NCI-H2081 (cell line): ENCODE data around the gene MCHR2.
A peak's percentile ranks its signal among the peaks of the same experiment; 100 is the strongest.
"Not testable (repeated sequence)": the region's sequence is repeated elsewhere in the genome, so short reads cannot be mapped to it uniquely, and the experiment has no call there.

Experiments
- DNase-seq, 2 experiments: peaks; one replicate each; lab custom pipeline; 2025; lab: John Stamatoyannopoulos, UW

The MCHR2 gene, protein sequence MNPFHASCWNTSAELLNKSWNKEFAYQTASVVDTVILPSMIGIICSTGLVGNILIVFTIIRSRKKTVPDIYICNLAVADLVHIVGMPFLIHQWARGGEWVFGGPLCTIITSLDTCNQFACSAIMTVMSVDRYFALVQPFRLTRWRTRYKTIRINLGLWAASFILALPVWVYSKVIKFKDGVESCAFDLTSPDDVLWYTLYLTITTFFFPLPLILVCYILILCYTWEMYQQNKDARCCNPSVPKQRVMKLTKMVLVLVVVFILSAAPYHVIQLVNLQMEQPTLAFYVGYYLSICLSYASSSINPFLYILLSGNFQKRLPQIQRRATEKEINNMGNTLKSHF

DNA sequence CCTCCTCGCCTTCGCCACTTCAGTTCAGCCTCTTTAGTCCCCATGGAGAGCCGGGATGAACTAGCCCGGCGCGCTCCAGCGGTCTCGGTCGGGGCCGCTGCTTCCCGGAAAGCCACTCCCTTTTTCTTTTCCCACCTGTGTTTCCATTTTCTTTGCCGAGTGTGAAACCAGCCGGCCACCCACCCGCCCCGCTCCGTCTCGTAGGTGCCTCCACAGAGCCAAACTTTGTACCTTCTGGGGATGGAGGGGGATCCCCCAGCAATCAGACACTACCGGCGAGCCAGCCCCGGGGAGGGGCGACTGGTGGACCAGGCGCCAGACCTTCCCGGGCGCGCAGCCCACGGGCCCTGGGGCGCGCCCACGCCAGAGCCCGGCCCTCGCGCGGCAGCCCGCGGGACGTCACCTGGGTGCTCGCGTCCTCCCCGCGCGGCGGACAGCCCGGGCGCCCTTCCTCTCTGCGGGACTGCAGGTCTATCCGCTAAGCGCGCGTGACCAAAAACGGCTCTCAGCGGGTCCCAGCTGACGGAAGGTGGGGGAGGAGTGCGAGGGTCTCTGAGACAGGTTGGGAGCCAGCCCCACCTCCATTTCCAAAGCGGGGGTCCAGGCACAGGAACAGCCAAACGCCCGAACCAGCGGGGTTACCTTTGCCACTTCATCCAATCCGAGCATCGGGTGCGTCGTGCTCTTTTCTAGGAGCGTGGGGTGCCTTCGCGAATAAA lies at the start of gene MCHR2:
MCHR2 (minus strand) TSS at position 691 of the 719 bp plus-strand sequence. CDS start 38,076 bp downstream, outside the sequence.
- DNase-seq, result no peak

DNA sequence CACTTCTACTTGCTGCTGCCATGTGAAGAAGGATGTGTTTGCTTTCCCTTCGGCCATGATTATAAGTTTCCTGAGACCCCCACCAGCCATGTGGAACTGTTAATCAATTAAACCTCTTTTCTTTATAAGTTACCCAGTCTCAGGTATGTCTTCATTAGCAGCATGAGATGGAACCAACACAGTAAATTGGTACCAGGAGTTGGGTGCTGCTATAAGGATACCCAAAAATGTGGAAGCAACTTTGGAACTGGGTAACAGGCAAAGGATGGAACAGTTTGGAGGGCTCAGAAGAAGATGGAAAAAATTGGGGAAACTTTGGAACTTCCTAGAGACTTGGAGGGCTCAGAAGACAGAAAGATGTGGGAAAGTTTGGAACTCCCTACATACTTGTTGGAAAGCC lies 44.5 kb upstream of the MCHR2 start:
- DNase-seq, result not testable (repeated sequence)

DNA sequence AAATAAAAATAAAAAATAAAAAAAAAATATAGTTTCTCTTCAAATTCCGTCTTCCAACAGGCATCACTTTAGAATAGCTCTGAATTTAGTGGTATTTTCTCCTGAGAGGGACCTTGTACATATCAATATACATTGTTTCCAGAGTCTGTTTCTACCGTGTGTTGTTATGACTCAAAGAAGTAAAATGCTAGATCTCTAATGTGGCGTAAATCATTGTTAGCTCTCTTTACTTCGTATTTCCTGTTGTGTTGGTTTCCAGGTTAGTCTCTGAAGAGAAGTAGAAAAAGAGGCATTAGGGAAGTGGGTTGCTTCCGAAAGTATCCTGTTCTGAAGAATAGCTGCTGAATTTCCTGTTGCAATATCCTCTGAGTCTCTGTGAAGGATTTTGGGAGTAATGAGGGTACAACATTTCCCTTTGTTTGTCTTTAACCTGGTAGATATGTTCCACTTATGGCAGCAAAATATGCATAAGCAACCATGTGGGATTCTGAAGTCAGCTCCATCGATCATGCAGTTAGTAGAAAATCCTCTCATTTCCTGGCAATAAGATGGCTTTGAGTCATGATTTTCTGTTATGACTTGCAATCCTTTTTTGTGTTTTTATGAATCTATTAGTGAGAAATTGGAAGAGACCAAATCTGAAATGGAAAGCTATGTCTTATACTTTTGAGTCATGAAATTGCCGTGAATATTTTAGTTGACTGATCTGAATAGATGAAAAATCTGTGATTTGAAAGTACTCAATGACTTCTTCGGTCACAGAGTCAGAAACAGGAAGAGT lies 42.0 kb upstream of the MCHR2 start:
- DNase-seq, result no peak

DNA sequence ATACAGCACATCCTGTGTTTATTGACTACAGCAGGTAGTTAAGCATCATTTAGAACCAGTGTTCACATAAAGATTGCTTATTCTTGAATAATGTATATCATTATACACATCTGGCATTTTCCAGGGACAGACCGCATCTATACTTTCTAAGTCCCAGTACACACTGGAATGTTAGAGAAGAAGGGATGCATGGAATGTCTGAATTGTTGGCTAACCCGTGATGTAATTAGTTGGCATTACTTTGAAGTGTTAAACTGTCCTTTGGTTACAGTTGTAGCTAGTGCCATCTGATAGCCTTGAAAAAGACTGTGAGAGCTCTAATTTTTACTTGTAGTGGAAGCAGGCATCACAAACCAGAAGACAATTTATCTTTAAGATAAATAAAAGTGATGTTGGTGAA lies 29.8 kb upstream of the MCHR2 start:
- DNase-seq, result no peak

DNA sequence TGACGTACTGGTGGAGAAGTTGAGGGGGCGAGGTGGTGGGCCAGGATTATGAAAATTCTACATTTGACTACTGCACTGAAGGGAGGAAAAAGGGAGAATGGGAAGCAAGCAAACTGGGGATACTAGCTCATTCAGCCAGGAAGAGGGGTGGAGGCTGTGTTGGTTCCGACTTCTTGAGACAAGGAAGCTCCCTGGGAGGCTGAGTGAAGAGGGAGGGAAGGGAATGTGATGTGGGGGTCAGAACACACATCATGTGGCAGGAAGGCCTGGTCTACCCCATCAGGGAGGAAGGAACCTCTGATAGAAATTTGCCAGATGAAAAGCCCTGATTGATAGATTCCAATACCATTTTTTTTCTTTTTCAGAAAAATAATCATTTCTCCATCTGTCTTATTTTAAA lies 28.8 kb upstream of the MCHR2 start:
- DNase-seq, result no peak

DNA sequence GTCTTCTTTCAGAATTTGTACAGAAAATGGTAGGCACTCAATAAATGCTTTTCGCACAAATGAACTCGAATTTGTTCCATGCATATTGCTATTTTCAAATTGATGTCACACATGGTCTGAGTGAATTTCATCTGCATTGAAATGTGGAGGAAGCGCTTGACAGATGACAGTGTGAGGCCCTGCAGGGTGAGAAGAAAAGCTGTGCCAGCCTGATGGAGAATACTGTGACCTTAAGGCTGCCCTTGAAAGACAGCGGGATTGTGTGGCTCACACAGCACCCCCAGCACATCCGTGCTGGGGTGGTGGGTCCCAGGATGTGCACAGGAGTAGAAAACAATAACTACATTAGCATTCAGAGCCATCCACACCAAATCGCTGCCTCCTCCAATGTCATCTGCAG lies 14.8 kb upstream of the MCHR2 start:
- DNase-seq, result no peak

DNA sequence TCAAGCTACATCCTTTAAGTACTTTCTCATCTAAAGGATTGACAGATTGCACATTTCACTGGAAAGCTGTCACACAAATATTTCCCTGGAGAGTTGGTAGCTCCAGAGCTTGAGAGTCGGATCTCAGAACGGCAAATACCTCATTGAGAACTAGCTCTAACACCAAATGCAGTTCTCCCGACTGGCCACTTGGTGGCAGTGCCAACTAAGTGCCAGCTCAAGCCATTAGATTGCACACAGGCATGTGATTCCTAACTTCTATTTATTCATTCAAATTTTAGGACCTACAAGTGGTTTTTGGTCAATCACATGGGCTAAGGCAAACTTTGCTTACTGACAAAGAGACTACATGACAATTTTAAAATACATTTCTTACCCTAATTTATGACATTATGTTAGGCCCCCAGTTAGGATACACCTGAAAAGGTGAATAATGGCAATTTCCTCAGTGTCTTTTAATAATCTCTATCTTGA lies 7.9 kb upstream of the MCHR2 start:
- DNase-seq, result peak; percentile 13 to 60

DNA sequence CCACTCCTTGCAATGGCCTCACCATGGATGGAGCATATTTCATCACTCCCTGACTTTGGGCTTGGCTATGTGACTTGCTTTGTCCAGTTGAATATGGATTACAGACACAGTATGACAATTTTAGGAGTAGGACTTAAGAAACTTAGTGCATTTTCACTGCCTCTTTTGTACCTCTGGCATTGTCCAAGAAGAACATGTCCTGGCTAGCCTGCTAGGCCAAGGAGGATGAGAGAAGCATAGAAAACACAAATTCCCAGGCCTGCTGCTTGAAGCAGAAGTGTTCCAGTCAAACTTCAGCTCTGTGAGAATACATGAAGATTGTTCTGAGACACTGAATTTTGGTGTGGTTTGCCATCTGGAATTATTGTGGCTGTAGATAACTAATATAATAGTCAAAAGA lies 3.1 kb upstream of the MCHR2 start:
- DNase-seq, result no peak

DNA sequence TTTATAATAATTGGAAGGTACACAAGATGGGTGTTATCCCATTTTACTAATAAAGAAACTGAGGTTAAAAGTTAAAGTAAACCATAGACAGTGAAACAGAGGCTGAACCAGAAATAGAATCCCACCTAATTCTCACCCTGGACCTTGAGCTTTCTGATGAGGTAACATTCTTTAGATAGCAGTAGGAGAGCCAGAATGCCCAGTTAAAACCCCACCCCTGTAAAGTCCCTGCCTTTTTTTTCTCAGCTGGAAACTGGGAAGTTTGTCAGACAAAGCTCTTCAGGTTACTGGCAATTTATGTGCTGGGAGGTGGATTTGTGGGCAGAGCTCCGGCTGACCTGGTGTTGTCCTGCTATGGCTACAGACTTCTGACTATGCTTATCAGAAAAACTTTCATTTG lies 1.9 kb upstream of the MCHR2 start:
- no peak for DNase-seq

DNA sequence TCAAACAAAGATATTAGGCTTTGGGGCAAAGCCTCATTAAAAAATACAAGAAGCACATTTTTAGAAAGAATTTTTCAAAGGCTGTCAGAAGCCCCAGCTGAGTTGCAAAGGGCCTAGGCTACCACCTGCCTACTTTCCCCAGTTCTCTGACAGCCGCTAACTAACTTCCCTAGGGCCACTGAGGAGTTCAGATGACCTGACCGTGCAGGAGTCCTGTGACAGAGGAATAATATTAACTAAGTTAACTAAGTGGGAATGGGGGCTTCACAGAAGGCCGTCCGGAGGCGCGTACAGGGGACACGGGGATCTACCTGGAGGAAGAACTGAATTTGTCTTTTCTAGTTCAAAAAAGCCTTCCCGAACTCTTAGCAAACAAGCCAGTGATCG lies 884 bp downstream of the MCHR2 start:
- DNase-seq, result no peak

DNA sequence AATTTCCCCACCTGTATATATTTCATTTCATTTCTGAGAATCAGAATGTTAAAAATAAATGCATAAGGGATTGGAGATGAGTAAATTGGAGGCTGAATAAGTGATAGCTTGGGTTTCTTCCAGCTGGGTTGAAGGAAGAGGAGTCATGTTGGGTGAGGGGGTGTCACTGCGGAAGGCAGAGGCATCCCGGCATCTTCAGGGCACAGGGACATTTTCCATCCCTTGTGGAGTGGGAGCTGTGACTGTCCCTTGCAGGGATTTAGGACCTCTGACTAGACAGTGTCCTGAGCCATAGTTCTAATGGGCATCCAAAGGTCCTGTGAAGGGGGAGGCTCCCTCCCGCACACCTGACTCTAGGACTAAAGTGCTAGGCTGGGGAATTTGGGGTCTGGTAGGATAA lies 2.1 kb downstream of the MCHR2 start:
- DNase-seq, result no peak

DNA sequence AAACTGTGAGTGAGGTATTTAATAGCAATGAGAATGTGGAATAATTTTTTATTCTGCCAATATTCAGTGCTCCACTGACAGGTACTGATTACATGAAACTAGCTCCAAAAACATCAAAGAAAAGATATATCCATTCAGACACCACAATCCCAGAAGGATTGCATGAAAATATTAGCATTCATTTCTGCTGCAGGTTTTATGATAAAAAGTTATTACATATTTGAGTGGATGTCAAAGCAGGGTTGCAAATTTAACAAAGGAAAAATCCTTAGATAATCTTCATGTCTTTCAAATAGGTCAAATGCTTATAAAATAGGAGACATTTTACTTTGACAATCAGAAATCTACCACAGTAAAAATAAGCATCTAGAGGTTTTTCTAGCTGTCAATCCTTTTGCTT lies 13.3 kb downstream of the MCHR2 start:
- no peak for DNase-seq

DNA sequence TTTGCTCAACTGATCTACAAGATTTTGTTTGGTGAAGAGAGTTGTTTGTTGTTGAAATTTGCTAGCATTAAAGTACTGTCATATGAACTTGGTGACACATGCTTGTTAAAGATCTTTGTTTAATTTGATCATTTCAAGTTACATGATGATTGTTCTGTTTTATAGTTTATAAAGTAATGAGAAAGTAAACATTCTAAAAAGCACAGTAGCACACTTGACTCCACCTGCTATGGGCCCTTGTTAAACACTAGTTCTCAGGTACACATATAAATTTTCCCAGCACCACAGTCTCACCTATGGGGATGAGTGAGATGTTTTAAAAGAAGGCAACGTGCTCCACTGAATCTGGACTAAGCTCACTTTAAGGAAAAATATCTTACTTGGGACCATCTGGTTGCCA lies 14.1 kb downstream of the MCHR2 start:
- DNase-seq, result no peak

DNA sequence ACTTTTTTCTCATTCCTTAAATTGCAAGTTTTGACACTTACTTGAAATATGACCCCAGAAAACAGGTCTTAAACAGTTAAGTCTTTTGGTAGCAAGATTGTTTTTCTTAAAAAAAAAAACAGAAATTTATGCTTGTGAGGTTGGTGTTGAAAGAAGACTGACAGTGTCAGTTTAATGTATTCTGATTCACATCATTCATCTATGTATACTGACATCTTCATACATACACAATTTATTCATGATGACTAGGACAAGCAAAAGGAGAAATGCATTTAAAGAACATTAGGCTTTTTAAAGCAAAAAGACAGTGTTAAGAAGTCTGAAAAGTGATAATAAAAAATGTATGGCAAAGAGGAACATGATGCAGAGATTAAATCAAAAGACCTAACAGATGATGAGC lies 27.0 kb downstream of the MCHR2 start:
- no peak for DNase-seq

DNA sequence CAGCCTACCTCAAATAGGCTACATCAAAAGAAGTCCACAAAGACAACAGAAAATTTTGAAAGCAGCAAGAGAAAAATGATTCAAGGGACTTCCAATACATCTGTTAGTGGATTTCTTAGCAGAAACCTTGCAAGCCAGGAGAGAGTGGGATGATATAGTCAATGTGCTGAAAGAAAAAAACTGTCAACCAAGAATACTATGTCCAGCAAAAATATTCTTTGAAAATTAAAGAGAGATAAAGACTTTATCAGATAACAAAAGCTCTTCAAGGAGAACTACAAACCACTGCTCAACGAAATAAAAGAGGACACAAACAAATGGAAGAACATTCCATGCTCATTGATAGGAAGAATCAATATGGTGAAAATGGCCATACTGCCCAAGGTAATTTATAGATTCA lies 34.0 kb downstream of the MCHR2 start:
- DNase-seq, result no peak

DNA sequence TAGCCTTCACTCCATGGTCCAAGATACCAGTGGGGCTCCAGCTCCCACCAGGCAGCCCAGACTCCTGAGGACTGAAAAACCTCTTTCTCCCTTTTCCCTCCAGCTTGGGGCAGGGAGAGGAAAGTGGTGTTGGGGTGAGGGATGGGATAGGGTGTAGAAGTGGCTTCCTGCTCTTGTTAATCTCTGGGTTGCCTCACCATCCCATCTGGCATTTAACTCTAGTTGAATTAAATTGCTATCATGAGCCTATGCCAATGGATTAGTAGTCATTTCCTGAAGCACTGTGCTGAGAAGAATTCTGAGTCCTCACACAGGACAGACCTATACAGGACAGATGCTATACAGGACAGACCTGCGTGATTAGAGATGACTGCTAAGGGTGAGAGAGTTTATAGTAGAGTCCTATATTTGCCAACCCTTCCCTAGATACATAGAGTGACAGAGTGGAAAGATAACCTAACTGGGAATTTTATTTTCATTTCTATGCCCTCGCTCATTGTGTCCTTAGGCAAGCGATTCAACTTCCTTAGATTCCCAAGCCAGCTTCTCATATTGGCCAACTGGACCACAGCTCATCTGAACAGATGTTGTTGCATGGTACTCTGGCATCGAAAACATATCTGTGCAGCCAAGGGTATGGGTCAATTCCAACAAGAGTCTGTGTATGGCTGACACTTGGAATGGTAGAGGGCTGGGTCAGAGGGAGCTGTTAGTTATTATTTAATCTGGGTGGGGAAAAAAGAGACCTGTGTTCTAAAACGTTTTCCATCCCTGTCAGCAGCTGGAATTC lies 42.8 kb downstream of the MCHR2 start:
- no peak for DNase-seq

DNA sequence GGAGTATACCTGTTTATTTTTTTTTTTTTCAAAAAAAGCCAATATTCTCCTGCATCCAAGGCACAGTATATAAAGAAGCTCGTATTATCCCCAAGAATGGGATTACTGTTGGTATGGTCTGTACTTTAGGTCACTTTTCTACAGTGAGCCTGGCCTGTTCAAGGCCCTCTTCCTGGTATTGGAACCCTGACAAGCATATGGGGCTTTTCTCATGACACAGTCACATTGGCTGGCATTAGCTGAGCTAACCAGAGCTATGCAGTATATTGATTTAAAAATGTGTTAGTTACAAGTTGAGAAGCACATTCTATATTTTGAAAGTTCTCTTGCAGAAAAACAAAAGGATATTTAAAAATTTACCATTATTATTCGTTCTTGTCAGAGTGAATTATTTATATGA lies 48.0 kb downstream of the MCHR2 start:
- DNase-seq, result no peak

DNA sequence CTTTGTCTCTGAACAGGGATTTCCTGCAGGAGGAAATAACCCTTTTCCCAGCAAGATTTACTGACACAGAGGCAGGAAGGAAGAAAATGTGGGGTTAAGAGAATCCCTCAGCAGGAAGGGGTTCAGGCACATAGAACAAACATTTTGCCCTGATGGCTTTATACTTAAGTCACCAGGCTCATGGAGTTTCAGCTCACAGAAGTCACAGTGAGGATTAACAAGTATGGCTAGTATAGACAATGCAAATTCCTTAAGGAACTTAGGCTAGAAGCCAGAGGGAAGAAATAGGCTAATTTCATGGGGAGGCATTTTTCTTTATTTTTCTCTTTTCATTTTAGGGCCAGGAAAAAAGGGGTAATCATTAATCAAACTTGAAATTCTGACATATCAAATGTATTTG lies 50.2 kb downstream of the MCHR2 start:
- DNase-seq, result no peak

DNA sequence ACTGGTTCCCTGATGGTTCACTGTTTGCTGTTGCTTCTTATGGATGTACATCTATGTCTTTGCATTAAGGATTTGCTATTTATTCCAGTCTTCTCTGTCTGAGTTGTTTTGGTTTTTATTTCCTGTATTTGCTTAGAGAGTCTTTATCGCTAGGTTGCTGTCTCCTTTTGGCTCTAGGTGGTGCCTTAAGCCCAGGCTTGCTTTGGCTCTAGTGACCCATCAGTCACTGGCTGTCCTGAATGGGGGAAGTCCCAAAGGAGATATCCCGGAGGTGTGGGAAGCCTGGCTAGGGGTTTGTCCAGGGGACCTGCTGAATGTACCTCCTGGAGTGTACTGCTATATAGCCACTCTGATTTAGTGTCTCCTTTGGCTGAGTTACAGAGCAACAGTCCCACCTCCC lies 53.4 kb downstream of the MCHR2 start:
- DNase-seq, result no peak

DNA sequence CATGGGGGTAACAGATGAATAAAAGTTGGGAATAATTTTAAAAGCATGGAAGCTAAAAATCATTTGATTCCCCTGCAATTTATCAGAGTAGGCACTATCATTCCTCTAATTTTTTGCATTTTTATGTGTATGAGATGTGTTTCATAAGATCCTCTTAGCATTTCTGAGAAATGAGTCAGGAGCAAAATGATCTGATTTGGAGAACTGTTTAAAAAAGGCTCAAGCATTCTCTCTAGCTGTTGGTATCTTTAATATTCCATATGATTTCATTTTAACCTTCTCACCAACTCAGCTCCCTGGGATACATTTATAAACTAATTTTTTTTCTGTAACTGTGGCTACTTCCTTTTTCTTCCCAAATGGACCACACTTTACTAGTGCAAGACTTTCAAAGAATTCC lies 60.9 kb downstream of the MCHR2 start:
- DNase-seq, result no peak

DNA sequence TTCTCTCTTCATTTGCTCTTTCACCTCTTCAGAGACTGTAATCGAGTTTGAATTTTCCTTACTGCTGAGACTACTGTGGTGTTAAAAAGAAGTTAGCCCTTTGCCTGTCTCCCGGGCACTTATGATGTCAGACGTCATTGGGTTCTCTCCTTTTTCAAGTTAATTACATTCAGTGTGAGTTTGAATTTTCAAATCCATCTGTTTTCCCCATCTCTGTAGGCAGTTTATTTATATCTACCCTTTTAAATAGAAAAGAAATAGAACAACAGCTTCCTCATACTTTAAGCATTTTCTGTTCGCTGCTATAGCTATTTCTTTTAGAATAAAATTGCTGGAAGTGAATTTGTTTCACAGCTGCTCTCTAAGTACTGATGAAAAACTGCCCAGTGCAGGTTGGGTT lies 81.4 kb downstream of the MCHR2 start:
- no peak for DNase-seq
